PFSK-1 (cell line): ENCODE results near the gene PCIF1.

Experiments
- FOXP2 ChIP-seq: optimal IDR thresholded peaks from 2 replicates; pipeline ENCODE3; 2011; ENCODE audit warnings: borderline replicate concordance, control low read depth, inconsistent platforms; ENCODE audit not compliant: insufficient read depth; ENCODE audit errors: extremely low read length, extremely low read depth
- POLR2AphosphoS5 ChIP-seq: IDR thresholded peaks from 2 replicates; pipeline ENCODE4 v1.6.1; 2012; ENCODE audit warnings: low read depth, mild to moderate bottlenecking, control low read depth, low read length, moderate library complexity
- SIN3A ChIP-seq: IDR thresholded peaks from 2 replicates; pipeline ENCODE4 v1.6.1; 2012; ENCODE audit warnings: mild to moderate bottlenecking, low read length, moderate library complexity, borderline replicate concordance; ENCODE audit not compliant: insufficient read depth
- TAF1 ChIP-seq: IDR thresholded peaks from 2 replicates; pipeline ENCODE4 v1.6.1; 2012; ENCODE audit warnings: low read length, control low read depth, borderline replicate concordance; ENCODE audit not compliant: insufficient read depth
- TF ChIP-seq, protein P1 (sequence below), 2 experiments: IDR thresholded peaks; 2 replicates each; pipeline versions ENCODE4 v1.6.1 to v1.8.0; 2011 to 2012; ENCODE audit warnings: low read depth in 2 of 2, low read length in 2 of 2, control low read depth in 1 of 2, inconsistent platforms in 1 of 2, mild to moderate bottlenecking in 1 of 2, moderate library complexity in 1 of 2; ENCODE audit not compliant: insufficient read depth in 1 of 2

Gene PCIF1

DNA sequence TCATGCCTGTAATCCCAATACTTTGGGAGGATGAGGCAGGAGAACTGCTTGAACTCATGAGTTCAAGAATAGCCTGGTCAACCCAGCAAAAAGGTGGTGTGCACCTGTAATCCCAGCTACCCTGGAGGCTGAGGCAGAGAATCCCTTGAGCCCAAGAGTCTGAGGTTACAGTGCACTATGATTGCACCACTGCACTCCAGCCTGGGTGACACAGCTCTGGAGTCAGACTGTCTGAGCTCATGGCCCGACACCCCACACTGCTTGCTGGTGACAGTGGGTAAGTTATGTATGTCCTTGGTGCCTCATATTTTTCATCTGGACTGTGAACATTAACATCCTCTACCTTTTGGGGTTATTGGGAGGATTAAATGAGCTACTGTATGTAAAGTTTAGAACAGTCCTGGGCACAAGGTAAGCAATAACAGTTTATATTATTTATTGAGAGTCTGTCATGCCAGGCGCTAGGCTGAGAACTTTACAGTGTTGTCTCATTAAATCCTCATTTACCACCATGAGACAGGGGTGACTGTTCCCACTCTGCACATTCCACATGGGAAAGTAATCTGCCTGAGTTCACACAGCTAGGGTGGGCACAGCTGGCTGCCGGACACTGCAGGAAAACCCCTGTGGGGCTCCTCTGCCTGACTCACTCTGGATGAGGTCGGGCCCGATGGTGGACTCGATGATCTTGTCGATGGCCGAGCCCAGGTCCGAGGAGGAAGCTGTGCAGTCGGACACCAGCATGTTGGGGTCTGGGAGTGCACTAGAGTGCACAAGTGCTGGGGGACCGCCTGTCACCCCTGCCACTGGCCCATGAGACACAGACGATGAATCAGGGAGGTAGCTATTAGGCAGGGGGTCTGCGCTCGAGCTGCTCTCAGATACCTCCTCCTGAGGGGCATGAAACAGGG is 34.6 kb downstream of the PCIF1 start:
- TF ChIP-seq, protein P1, sequence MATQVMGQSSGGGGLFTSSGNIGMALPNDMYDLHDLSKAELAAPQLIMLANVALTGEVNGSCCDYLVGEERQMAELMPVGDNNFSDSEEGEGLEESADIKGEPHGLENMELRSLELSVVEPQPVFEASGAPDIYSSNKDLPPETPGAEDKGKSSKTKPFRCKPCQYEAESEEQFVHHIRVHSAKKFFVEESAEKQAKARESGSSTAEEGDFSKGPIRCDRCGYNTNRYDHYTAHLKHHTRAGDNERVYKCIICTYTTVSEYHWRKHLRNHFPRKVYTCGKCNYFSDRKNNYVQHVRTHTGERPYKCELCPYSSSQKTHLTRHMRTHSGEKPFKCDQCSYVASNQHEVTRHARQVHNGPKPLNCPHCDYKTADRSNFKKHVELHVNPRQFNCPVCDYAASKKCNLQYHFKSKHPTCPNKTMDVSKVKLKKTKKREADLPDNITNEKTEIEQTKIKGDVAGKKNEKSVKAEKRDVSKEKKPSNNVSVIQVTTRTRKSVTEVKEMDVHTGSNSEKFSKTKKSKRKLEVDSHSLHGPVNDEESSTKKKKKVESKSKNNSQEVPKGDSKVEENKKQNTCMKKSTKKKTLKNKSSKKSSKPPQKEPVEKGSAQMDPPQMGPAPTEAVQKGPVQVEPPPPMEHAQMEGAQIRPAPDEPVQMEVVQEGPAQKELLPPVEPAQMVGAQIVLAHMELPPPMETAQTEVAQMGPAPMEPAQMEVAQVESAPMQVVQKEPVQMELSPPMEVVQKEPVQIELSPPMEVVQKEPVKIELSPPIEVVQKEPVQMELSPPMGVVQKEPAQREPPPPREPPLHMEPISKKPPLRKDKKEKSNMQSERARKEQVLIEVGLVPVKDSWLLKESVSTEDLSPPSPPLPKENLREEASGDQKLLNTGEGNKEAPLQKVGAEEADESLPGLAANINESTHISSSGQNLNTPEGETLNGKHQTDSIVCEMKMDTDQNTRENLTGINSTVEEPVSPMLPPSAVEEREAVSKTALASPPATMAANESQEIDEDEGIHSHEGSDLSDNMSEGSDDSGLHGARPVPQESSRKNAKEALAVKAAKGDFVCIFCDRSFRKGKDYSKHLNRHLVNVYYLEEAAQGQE (IDR thresholded peaks at IDR 0.05; ENCODE audit: insufficient read depth in 1 of 2, low read depth in 2 of 2, low read length in 2 of 2), result no peak
- TF ChIP-seq POLR2AphosphoS5, result no peak
- TF ChIP-seq FOXP2, result no peak
- no peak for TF ChIP-seq SIN3A
- no peak for TF ChIP-seq TAF1

DNA sequence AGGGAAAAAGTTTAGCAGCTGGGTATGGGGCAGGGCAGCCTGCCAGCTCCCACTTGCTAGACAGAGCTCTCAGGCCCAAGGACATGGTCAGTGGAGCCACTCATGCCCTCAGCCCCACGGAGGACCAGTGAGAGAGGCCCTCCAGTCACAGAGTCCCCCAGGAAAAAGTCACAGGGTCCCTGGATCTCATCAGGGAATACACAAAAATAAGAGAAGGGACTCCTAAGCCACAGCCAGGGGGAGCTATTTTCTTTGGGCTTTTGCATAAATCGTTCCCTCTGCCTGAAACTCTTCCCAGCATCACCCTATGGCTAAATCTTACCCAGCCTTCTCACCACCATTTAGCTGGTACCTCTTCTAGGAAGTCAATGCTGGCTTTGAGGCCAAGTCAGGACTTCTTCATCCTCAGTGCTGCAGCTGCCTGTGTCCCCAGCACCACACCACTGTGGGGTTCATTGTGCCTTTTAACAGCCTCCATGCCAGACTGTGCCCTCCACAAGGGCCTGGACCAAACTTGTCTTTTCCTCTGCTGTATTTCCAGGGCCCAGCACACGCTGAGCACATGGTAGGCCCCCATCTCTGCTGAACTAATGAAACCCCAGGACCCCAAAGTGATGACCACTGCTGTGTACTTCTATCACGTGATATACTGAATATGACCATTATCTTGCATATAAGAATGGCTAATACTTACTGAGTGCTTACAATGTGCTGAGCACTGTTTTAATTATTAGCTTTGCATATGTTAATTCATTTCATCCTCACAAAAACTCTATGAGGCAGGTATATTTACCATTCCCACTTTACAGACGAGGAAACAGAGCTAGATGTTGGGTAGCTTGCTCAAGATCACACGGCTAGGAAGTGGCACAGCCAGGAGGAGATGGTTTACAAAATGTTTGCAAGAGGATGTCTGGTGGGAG is 35.5 kb downstream of the PCIF1 start:
- TF ChIP-seq, protein P1 (IDR thresholded peaks at IDR 0.05; ENCODE audit: insufficient read depth in 1 of 2, low read depth in 2 of 2, low read length in 2 of 2), result no peak
- TF ChIP-seq FOXP2, result no peak

DNA sequence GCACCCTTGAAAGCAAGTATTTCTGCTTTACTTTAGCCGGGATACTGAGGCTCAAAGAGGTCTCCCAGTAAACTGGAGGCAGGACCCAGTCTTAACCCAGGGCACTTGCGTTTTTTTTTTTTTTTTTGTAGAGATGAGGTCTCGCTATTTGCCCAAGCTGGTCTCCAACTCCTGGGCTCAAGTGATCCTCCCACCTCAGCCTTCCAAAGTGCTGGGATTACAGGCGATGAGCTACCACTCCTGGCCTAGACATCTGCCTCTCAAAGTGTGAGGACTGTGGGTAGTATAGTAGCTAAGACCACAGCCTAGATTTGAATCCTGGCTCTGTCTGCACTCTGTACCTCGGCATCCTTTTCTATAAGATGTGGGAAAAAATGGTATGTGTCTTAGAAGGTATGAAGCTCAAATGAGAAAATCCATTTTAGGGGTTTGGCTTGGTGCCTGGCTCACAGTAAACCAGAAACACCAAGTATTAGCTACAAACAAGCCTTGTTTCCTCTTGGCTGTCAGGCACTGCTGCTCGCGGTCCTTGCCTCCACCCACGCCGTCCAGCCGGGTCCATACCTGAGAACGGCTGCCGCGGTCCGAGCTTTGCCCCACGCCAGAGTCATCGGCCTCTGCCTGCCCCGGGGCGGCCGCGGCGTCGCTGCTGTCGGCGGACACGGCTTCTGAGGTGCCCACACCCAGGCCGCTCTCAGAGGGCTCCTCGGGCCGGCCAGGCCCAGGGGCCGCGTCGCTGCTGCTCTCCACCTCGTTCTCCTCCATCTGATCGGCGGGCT is 36.4 kb downstream of the PCIF1 start:
- TF ChIP-seq POLR2AphosphoS5 (no peak), TAF1 (no peak), SIN3A (no peak)
- TF ChIP-seq, protein P1 (IDR thresholded peaks at IDR 0.05; ENCODE audit: insufficient read depth in 1 of 2, low read depth in 2 of 2, low read length in 2 of 2), result no peak

- TF ChIP-seq, protein P1 (IDR thresholded peaks at IDR 0.05; ENCODE audit: insufficient read depth in 1 of 2, low read depth in 2 of 2, low read length in 2 of 2), result 0 out of 4 replicates have a peak, but pooled peaks of 1 of the 2 experiments have one; percentile 6
- TF ChIP-seq FOXP2, result no peak
Observed at GRCh38 chr20:45971425-45971674, 36.9 kb downstream of the PCIF1 start.
